Loucy (cell line): ENCODE results near the gene MICAL3.

ENCODE experiments used
- CTCF ChIP-seq: fragments of 200-600 bp; sonication (generic); conservative IDR thresholded peaks from 2 replicates; pipeline ENCODE4 v1.5.1; 2014; ENCODE audit warnings: mild to moderate bottlenecking, antibody characterized with exemption, low read length
- EZH2phosphoT487 ChIP-seq: fragments of 200-600 bp; IDR thresholded peaks from 2 replicates; pipeline ENCODE4 v1.6.1; 2018; ENCODE audit warnings: antibody characterized with exemption, mild to moderate bottlenecking, moderate library complexity, borderline replicate concordance

DNA sequence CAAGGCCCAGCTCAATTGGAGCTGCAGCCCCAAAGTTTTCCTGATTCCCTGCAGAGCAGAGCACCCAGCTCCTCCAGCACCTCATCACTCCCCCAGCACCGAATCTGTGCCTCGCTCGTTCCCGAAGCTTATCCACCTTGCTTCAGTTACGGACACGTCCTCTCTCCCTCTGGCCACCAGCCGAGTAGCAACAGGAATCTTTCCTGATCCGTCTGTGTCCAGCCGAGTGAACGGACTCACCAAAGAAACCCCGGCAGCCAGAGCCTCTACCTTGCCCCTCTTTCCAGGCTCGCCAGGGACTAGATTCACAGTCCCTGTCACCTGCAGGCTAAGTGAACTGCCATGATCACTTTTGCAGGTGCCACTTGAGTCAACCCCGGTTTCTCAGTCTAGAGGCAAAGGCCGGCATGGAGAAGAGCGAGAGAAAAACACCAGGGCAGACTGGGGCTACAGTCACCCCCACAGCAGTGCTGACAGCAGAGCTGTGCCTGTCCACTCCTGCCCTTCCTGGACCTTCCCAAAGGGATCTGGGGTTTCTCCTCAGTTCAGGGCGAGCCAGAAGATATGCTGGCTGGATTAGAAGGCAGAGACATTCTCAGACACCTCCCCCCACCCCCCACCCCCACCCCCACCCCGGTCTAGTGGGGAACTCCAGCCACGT is 282.4 kb downstream of the MICAL3 start:
- TF ChIP-seq CTCF (no peak), EZH2phosphoT487 (no peak)
